Measurements from ENCODE around the gene PMFBP1.

The PMFBP1 gene

GRCh38 chr16:72182976-72183375 is 11.0 kb upstream of the PMFBP1 start:
- DNase-seq (ENCODE audit: low spot score): no peak

- no peak for DNase-seq (ENCODE audit: low spot score)
Measured at GRCh38 chr16:72179204-72179970, 7.4 kb upstream of the PMFBP1 start.

- no peak for DNase-seq (ENCODE audit: low spot score)
Measured at GRCh38 chr16:72174726-72175125, 2.8 kb upstream of the PMFBP1 start.

DNA sequence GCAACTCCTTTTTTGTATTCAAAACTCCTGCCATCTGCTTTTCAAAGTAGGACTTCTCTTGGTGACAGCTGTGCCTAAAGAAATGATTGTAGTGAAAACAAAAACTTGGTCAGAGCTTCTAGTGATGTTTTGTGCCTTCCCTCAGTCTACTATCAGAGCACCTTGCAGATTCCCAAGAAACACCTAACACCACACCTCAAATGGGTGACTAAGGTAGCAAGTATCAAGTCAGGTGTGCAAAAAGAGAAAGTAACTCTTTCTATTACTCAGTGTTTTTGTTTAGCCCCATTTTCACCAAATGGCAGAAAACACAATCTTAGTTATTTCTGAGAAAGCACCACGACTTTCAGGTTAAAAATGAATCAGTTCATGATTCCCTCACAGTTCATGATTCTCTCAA is 2.0 kb upstream of the PMFBP1 start:
- DNase-seq (ENCODE audit: low spot score): no peak

- DNase-seq (ENCODE audit: low spot score): no peak
Measured at GRCh38 chr16:72171236-72171635, 719 bp downstream of the PMFBP1 start.

DNA sequence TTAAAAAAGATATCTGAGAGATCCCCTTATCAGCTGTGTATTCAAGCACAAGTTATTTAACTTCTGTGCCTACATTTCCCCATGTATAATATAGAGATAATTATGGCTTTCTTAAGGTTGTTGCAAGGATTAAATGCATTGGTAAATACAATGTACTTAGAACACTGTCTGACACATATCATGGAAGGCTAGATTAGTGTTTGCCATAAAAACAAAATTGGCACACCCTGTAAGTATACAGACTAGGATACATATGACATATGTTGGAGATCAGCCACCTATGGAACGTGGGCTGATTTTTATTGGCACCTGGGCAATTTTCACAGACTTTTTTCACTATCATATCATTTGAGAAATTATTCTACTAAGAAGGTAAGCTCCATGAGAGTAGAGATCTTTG is 2.2 kb downstream of the PMFBP1 start:
- DNase-seq (ENCODE audit: low spot score): no peak

DNA sequence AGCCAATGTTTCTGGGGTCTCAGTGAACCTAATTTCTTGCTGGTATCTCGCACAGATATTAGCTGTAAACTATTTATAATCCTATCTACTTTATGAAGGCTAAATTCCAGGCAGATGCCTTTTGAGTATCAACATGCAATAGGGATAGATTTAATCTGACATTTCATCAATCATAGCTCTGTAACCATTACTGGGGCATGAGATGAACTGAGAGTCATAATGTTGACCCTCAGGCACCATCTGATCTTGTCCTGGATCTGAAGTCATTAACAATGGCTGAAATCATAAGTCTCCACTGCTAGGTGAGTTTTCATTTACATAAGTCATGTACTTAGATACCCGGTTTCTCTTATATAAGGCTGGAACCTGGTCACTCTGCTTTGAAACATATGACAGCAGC is 3.6 kb downstream of the PMFBP1 start:
- no peak for DNase-seq (ENCODE audit: low spot score)

DNA sequence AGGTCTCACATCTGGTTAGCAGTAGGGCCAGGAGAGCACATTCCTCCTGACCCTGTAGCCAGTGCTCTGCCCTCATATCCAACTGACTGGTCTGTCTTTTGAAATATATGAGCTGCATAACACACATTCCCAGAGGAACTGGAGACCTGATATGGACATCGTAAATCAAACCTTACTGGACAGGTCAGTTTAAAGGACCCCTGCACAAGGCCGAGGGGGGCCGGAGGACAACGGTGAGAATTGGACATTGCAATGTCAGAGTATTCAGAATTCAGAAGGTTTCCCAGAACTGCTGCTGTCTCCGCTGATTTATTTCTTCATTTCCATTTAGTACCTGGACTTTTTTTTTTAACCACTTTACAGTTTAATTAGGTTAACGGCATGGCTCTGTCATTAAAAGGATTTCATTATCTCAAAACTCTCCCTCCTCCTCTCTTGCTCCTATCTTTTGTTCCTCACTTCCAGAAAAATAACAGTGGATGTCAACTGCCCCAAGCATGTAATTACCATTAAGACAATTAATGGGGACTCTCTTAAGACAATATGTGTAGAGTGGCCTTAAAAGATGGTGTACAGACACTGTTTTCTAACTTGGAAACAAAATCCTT is 4.9 kb downstream of the PMFBP1 start:
- no peak for DNase-seq (ENCODE audit: low spot score)

- DNase-seq (ENCODE audit: low spot score): no peak
Measured at GRCh38 chr16:72166151-72166550, 5.8 kb downstream of the PMFBP1 start.

DNA sequence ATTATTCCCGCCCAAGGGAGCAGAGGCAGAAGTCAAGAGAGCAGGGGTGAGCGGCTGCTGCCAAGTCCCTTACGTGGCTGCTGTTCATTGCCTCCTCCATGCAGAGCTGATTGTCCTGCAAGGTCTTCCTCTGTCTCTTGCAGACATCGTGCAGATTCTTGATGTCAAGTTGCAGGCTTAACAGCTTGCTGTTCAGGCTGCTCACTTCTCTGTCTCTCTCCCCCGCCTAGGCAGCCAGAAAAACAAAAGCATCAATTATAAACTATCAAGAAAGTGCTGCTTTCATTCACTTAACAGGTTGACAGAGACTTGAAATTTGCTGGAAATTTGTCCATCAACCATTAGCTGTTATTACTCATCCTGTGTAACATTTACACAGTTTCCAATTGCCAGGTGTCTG is 7.3 kb downstream of the PMFBP1 start:
- no peak for DNase-seq (ENCODE audit: low spot score)

DNA sequence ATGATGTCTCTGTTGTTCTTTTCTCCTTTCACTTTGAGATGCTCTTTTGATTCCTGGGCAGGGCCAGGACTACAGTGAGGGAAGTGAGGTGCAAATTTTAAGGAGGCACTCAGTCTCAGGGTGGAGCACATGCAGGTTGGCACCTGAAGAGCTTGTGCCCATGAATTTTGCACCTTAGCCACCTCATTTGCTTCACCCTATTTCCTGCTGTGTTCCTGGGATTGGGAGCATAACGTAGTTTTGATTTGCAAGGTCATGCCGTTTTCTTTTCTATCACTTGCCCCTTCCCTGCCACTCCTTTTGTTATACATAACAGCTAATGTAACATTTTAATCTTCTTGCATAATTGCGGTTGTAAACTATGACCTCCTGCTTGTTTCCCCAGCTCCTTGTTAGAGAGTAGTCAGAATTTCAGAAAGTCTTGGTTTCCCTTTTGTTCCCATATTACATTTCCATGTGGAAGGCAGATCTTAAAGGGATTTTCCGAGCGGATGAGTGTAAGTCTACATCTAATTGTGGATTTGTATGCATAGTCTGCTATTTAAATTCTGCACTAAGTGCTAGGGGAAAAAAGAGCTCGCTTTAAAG is 9.8 kb downstream of the PMFBP1 start:
- DNase-seq (ENCODE audit: low spot score): no peak

DNA sequence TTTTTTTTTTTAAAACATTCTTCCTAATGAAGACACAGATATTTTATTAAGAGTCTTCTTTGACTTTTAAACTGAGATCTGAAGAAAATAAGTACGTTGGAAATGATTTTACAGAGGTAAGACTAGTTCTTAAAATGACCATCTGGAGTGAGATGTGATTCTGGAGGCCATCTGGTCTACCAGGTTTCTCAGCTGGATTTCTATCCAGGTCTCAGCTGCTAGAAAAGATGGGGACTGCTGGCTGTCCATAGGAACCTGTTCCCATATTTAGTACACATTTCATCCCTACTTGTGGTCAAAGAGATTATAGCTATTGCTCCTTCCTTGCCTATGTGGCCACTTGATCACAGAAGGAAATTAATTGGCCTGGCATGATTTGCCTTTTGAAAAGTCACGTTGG is 12.2 kb downstream of the PMFBP1 start:
- no peak for DNase-seq (ENCODE audit: low spot score)

GRCh38 chr16:72159386-72159785 is 12.6 kb downstream of the PMFBP1 start:
- DNase-seq (ENCODE audit: low spot score): no peak

GRCh38 chr16:72149676-72150464 is 22.1 kb downstream of the PMFBP1 start:
- DNase-seq (ENCODE audit: low spot score): no peak

- DNase-seq (ENCODE audit: low spot score): no peak
Measured at GRCh38 chr16:72142476-72142875, 29.5 kb downstream of the PMFBP1 start.

GRCh38 chr16:72139908-72140307 is 32.0 kb downstream of the PMFBP1 start:
- no peak for DNase-seq (ENCODE audit: low spot score)

DNA sequence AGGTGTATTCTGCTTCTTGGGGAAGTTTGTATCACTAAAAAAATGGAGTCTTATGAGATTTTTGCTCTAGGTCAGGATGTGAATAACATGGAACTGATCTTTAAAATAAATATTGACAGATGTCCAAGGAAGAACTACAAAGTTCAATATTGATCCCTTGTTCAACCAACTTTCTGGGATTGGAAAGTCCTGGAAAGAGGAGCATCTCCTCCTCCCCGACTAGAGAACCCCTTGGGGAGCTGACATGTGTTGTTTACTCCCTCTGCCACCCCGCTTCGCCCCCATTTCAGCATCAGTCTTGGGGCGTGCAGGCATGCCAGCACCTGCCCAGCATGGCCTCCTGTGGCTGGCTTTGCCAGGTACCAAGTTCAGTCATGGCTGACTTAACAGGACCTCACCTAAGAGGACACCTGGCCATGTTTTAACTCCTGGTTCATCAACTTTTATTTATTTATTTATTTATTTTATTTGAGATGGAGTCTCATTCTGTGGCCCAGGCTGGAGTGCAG is 33.8 kb downstream of the PMFBP1 start:
- DNase-seq (ENCODE audit: low spot score): no peak

- no peak for DNase-seq (ENCODE audit: low spot score)
Measured at GRCh38 chr16:72137380-72138063, 34.4 kb downstream of the PMFBP1 start.

DNA sequence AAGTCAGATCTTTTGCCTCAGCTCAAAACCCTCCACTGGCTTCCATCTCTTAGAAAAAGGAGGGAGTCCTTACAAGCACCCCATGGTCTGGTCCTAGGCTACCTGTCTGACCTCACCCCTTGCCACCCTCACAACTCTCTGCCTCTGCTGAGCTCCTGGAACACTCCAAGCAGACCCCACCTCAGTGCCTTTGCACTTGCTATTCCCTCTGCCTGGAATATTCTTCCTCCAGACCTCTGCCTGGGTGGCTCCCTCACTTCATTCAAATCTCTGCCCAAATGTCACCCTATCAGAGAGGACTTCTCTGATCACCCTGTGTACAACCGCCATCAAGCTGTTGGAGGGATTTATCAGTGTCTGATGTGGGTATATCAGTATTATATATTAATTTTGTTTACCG is 37.4 kb downstream of the PMFBP1 start:
- no peak for DNase-seq (ENCODE audit: low spot score)

GRCh38 chr16:72132726-72133125 is 39.2 kb downstream of the PMFBP1 start:
- no peak for DNase-seq (ENCODE audit: low spot score)

- DNase-seq (ENCODE audit: low spot score): no peak
Measured at GRCh38 chr16:72131036-72131435, 40.9 kb downstream of the PMFBP1 start.

All from ecto neural progenitor cell (in vitro differentiated cells).